OCI-LY1 (cell line): ENCODE measurements around the gene GDE1.

Experiments used
- H2AFZ ChIP-seq: fragments of 200-600 bp; sonication (generic), shearing (Covaris generic); 2 replicates; pipeline ENCODE4 v1.6.0; 2014; ENCODE audit warnings: antibody characterized with exemption, mild to moderate bottlenecking, low read length
- H3F3A ChIP-seq: fragments of 200-600 bp; sonication (generic), shearing (Covaris generic); 2 replicates; pipeline ENCODE4 v1.6.0; 2014; ENCODE audit warnings: mild to moderate bottlenecking, antibody characterized with exemption, low read length, moderate library complexity; ENCODE audit not compliant: insufficient read depth
- H3K27ac ChIP-seq: fragments of 200-600 bp; sonication (generic); 2 replicates; pipeline ENCODE4 v1.5.1; 2014; ENCODE audit warnings: low read length, mixed run types, mild to moderate bottlenecking, low read depth; ENCODE audit not compliant: poor library complexity, severe bottlenecking
- H3K27me3 ChIP-seq: fragments of 200-600 bp; sonication (generic); 2 replicates; pipeline ENCODE4 v1.6.0; 2014; ENCODE audit warnings: antibody characterized with exemption, mild to moderate bottlenecking, low read length, moderate library complexity; ENCODE audit not compliant: insufficient read depth
- H3K36me3 ChIP-seq: fragments of 200-600 bp; sonication (generic); 2 replicates; pipeline ENCODE4 v1.6.1; 2014; ENCODE audit warnings: mild to moderate bottlenecking, antibody characterized with exemption, low read length, moderate library complexity, mixed read lengths; ENCODE audit not compliant: insufficient read depth
- H3K4me1 ChIP-seq: fragments of 200-600 bp; sonication (generic); 2 replicates; pipeline ENCODE4 v1.5.1; 2014; ENCODE audit warnings: mild to moderate bottlenecking, low read length, moderate library complexity; ENCODE audit not compliant: insufficient read depth, severe bottlenecking
- H3K4me2 ChIP-seq: fragments of 200-600 bp; sonication (generic), shearing (Covaris generic); 2 replicates; pipeline ENCODE4 v1.6.1; 2014; ENCODE audit warnings: low read length
- H3K4me3 ChIP-seq: fragments of 200-600 bp; sonication (generic); 2 replicates; pipeline ENCODE4 v1.5.1; 2014; ENCODE audit warnings: low read length, low read depth, mild to moderate bottlenecking, mixed read lengths; ENCODE audit not compliant: poor library complexity, severe bottlenecking
- H3K79me2 ChIP-seq: fragments of 200-600 bp; shearing (Covaris generic); 2 replicates; pipeline ENCODE4 v1.6.1; 2016; ENCODE audit warnings: mixed run types, low read length, mixed read lengths; ENCODE audit not compliant: insufficient read depth
- H3K9ac ChIP-seq: fragments of 200-600 bp; sonication (generic), shearing (Covaris generic); 2 replicates; pipeline ENCODE4 v1.6.1; 2014; ENCODE audit warnings: mild to moderate bottlenecking, low read length, mixed read lengths
- H3K9me2 ChIP-seq: fragments of 200-600 bp; sonication (generic), shearing (Covaris generic); 2 replicates; pipeline ENCODE4 v1.6.1; 2014; ENCODE audit warnings: low read depth, mild to moderate bottlenecking, low read length, mixed read lengths
- H3K9me3 ChIP-seq: fragments of 200-600 bp; shearing (Covaris generic); 2 replicates; pipeline ENCODE4 v1.6.1; 2014; ENCODE audit warnings: low read length, mixed read lengths
- H4K20me1 ChIP-seq: fragments of 200-600 bp; sonication (generic), shearing (Covaris generic); 2 replicates; pipeline ENCODE4 v1.6.0; 2016; ENCODE audit warnings: mild to moderate bottlenecking, low read length; ENCODE audit not compliant: insufficient read depth
- EZH2 ChIP-seq: fragments of 200-600 bp; sonication (generic), shearing (Covaris generic); IDR thresholded peaks from 2 replicates; pipeline ENCODE4 v1.8.0; 2017; ENCODE audit warnings: borderline replicate concordance, mixed run types, mild to moderate bottlenecking, antibody characterized with exemption, low read length, moderate library complexity, mixed read lengths
- TF ChIP-seq, protein P1 (sequence below): fragments of 200-600 bp; sonication (generic), shearing (Covaris generic); IDR thresholded peaks from 2 replicates; pipeline ENCODE4 v1.5.1; 2017; ENCODE audit warnings: mild to moderate bottlenecking, antibody characterized with exemption, low read length, moderate library complexity, mixed read lengths

GDE1 gene

GRCh38 chr16:19506965-19507364, 14.9 kb downstream of the GDE1 start:
- no peaks in the 10 kb centered on the region for H3K4me1 ChIP-seq
- no peak overlapping the region for H3K9ac ChIP-seq
- H3K4me3 ChIP-seq: no peak overlapping the region
- H4K20me1 ChIP-seq: no peaks in the 10 kb centered on the region
- no peak overlapping the region for H3K27ac ChIP-seq
- no peak overlapping the region for H2AFZ ChIP-seq
- H3K9me3 ChIP-seq: no peaks in the 10 kb centered on the region
- H3K4me2 ChIP-seq: no peak overlapping the region
- H3K9me2 ChIP-seq: no peaks in the 10 kb centered on the region
- H3F3A ChIP-seq: no peaks in the 10 kb centered on the region
- H3K36me3 ChIP-seq: peaks cover 81% of the 10 kb centered on the region
- no peaks in the 10 kb centered on the region for H3K79me2 ChIP-seq
- H3K27me3 ChIP-seq: no peaks in the 10 kb centered on the region
- TF ChIP-seq, protein P1, sequence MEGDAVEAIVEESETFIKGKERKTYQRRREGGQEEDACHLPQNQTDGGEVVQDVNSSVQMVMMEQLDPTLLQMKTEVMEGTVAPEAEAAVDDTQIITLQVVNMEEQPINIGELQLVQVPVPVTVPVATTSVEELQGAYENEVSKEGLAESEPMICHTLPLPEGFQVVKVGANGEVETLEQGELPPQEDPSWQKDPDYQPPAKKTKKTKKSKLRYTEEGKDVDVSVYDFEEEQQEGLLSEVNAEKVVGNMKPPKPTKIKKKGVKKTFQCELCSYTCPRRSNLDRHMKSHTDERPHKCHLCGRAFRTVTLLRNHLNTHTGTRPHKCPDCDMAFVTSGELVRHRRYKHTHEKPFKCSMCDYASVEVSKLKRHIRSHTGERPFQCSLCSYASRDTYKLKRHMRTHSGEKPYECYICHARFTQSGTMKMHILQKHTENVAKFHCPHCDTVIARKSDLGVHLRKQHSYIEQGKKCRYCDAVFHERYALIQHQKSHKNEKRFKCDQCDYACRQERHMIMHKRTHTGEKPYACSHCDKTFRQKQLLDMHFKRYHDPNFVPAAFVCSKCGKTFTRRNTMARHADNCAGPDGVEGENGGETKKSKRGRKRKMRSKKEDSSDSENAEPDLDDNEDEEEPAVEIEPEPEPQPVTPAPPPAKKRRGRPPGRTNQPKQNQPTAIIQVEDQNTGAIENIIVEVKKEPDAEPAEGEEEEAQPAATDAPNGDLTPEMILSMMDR: no peak
- no peak for TF ChIP-seq EZH2

GRCh38 chr16:19505600-19506303, 16.1 kb downstream of the GDE1 start:
- TF ChIP-seq, protein P1: no peak
- TF ChIP-seq EZH2: no peak
- Histone ChIP-seq H3K9ac (no peak overlapping the region), H3K36me3 (peaks cover 86% of the 10 kb centered on the region), H3K9me2 (no peaks in the 10 kb centered on the region), H3K4me1 (no peaks in the 10 kb centered on the region), H4K20me1 (no peaks in the 10 kb centered on the region), H3K27me3 (no peaks in the 10 kb centered on the region), H3K9me3 (no peaks in the 10 kb centered on the region), H3K27ac (no peak overlapping the region), H3K79me2 (no peaks in the 10 kb centered on the region), H2AFZ (no peak overlapping the region), H3F3A (no peaks in the 10 kb centered on the region), H3K4me3 (no peak overlapping the region), H3K4me2 (no peak overlapping the region)

DNA sequence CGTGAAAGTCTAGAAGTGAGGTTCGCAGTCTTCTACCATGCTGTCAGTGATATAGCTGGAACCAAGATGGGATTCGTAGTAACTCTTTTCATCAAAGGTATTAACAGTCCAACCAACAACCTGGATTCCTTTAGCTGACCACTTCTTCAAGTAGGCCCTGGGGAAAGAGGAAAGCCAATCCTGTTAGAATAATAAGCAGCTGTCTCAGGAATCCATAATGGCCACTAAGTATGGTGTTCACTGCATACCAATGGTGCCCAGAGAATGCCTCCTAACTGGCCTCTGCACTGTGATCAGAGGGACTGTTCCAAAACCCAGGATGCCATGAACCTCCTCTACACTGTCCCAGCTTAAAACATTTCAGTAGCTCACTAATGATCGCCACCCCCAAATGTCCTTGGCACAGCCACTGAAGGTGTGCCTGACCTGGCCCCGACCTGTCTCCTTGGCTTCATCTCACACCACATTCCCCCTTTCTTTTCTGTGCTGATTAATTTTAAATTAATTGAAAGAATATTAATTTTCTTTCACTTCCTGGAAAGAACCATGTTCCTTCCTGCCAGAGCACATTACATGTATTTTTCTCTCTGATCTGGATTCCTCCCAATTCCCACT, 18.3 kb downstream of the GDE1 start:
- Histone ChIP-seq H3K4me3 (no peak overlapping the region), H3K27me3 (no peaks in the 10 kb centered on the region), H3K9me2 (no peaks in the 10 kb centered on the region), H3K27ac (no peak overlapping the region), H4K20me1 (no peaks in the 10 kb centered on the region), H3K4me1 (no peaks in the 10 kb centered on the region), H3K36me3 (peaks cover 79% of the 10 kb centered on the region), H3K9ac (no peak overlapping the region), H3F3A (no peaks in the 10 kb centered on the region), H3K4me2 (no peak overlapping the region), H3K79me2 (no peaks in the 10 kb centered on the region), H3K9me3 (no peaks in the 10 kb centered on the region), H2AFZ (no peak overlapping the region)
- TF ChIP-seq, protein P1: no peak
- TF ChIP-seq EZH2: no peak
